Smooth muscle cell (in vitro differentiated cells): ENCODE results near the gene GPS1. TPM values are rescaled to one million over a fixed set of nuclear protein-coding genes. Genes with fewer than 3 reads are reported as not detected.

Experiments
- DNase-seq: peaks from one replicate; lab custom pipeline; 2025; ENCODE audit not compliant: unreplicated experiment; lab: John Stamatoyannopoulos, UW
- H2AFZ ChIP-seq: fragments of 200-600 bp; sonication (generic); 2 replicates; pipeline ENCODE4 v1.6.0; 2016; ENCODE audit warnings: antibody characterized with exemption, low read depth, mild to moderate bottlenecking
- H3F3A ChIP-seq: fragments of 200-600 bp; sonication (generic); 2 replicates; pipeline ENCODE4 v1.6.0; 2017; ENCODE audit warnings: antibody characterized with exemption, low read depth
- H3K27ac ChIP-seq: fragments of 200-600 bp; sonication (generic); 2 replicates; pipeline ENCODE4 v1.5.1; 2016; ENCODE audit warnings: low read depth, mild to moderate bottlenecking
- H3K27me3 ChIP-seq: fragments of 200-600 bp; sonication (generic); 2 replicates; pipeline ENCODE4 v1.6.1; 2016; ENCODE audit warnings: low read depth, mild to moderate bottlenecking
- H3K36me3 ChIP-seq: fragments of 200-600 bp; sonication (generic); 2 replicates; pipeline ENCODE4 v1.5.1; 2016; ENCODE audit warnings: low read depth
- H3K4me1 ChIP-seq: fragments of 200-600 bp; sonication (generic); 2 replicates; pipeline ENCODE4 v1.5.1; 2016; ENCODE audit warnings: low read depth
- H3K4me2 ChIP-seq: fragments of 200-600 bp; sonication (generic); 2 replicates; pipeline ENCODE4 v1.6.0; 2016; ENCODE audit warnings: mild to moderate bottlenecking
- H3K4me3 ChIP-seq: fragments of 200-600 bp; sonication (generic); 2 replicates; pipeline ENCODE4 v1.5.1; 2016; ENCODE audit warnings: mild to moderate bottlenecking
- H3K79me2 ChIP-seq: fragments of 200-600 bp; sonication (generic); 2 replicates; pipeline ENCODE4 v1.6.0; 2016; ENCODE audit warnings: low read depth, mild to moderate bottlenecking
- H3K9ac ChIP-seq: fragments of 200-600 bp; sonication (generic); 2 replicates; pipeline ENCODE4 v1.6.0; 2016; ENCODE audit warnings: low read depth
- H3K9me3 ChIP-seq: fragments of 200-600 bp; sonication (generic); replicated peaks from 2 replicates; pipeline ENCODE4 v1.5.1; 2016; ENCODE audit warnings: low read depth
- H4K20me1 ChIP-seq: fragments of 200-600 bp; sonication (generic); 2 replicates; pipeline ENCODE4 v1.6.0; 2016; ENCODE audit warnings: low read depth
- WGBS: methylation state at CpG from one replicate; pipeline ENCODE4 v1.1.7; 2016; ENCODE audit warnings: low lambda C conversion rate; 5-methylcytosine and 5-hydroxymethylcytosine counted together
- polyA plus RNA-seq: library from polyadenylated mRNA; unstranded; fragments of >200 nt; fragmentation: Nextera tagmentation; extraction: Ambion mirVana; gene quantifications from 2 replicates; pipeline ENCODE4 v1.2.1, GENCODE V29; 2016
- total RNA-seq: library from RNA; depleted of rRNA; stranded (reverse); fragments of >200 nt; gene quantifications from 2 replicates; pipeline ENCODE4 v1.2.3, GENCODE V29; 2014
- TF ChIP-seq, protein P1 (sequence below): fragments of 200-600 bp; sonication (generic); IDR thresholded peaks from 2 replicates; pipeline ENCODE4 v1.5.1; 2017; ENCODE audit warnings: borderline replicate concordance, mild to moderate bottlenecking, antibody characterized with exemption; ENCODE audit not compliant: insufficient read depth, poor library complexity, severe bottlenecking

GPS1 gene
- total and polyA plus RNA-seq, 2 experiments from 2014 or later = 93.7 to 134 TPM

DNA sequence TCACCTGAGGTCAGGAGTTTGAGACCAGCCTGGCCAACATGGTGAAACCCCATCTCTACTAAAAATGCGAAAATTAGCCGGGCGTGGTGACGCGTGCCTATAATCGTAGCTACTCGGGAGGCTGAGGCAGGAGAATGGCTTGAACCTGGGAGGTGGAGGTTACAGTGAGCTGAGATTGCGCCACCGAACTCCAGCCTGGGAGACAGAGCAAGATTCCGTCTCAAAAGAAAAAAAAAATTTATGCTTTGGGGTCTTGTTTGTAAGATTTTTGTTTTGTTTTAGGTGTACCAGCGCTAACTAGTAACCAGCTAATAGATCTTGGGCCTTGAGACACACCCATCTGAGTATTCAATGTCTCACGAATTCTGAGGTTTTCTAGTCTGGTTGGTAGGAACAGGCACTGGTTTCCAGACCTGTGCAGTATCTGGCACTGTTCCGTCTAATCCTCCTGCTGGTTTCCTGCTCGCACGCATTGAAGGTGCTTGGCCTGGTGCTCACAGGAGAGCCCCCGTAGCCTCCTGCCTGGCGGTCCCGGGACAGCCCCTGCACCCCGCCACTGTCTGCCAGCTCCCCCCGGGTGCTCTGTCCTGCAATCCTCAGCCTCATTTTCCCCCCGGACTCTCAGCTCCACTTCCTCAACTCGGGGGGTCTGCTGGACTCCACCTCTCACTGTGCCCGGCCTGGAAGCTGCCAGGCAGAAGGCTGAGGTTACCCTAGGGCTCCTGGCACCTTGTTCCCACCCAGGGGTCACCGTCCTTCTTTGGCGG is 24.5 kb downstream of the GPS1 start:
- Histone ChIP-seq H3K79me2 (no peaks in the 10 kb centered on the region), H3K27ac (no peak overlapping the region), H2AFZ (no peak overlapping the region), H3K4me1 (no peaks in the 10 kb centered on the region), H3K4me3 (no peak overlapping the region), H3K9me3 (no peaks in the 10 kb centered on the region), H3K27me3 (no peaks in the 10 kb centered on the region), H3F3A (no peaks in the 10 kb centered on the region), H3K36me3 (no peaks in the 10 kb centered on the region), H4K20me1 (peaks cover 6% of the 10 kb centered on the region), H3K4me2 (no peak overlapping the region), H3K9ac (no peak overlapping the region)
- TF ChIP-seq, protein P1, sequence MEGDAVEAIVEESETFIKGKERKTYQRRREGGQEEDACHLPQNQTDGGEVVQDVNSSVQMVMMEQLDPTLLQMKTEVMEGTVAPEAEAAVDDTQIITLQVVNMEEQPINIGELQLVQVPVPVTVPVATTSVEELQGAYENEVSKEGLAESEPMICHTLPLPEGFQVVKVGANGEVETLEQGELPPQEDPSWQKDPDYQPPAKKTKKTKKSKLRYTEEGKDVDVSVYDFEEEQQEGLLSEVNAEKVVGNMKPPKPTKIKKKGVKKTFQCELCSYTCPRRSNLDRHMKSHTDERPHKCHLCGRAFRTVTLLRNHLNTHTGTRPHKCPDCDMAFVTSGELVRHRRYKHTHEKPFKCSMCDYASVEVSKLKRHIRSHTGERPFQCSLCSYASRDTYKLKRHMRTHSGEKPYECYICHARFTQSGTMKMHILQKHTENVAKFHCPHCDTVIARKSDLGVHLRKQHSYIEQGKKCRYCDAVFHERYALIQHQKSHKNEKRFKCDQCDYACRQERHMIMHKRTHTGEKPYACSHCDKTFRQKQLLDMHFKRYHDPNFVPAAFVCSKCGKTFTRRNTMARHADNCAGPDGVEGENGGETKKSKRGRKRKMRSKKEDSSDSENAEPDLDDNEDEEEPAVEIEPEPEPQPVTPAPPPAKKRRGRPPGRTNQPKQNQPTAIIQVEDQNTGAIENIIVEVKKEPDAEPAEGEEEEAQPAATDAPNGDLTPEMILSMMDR = no peak
- no peak for DNase-seq
- 92% methylated on average over 23 of the region's 25 CpGs for WGBS

DNA sequence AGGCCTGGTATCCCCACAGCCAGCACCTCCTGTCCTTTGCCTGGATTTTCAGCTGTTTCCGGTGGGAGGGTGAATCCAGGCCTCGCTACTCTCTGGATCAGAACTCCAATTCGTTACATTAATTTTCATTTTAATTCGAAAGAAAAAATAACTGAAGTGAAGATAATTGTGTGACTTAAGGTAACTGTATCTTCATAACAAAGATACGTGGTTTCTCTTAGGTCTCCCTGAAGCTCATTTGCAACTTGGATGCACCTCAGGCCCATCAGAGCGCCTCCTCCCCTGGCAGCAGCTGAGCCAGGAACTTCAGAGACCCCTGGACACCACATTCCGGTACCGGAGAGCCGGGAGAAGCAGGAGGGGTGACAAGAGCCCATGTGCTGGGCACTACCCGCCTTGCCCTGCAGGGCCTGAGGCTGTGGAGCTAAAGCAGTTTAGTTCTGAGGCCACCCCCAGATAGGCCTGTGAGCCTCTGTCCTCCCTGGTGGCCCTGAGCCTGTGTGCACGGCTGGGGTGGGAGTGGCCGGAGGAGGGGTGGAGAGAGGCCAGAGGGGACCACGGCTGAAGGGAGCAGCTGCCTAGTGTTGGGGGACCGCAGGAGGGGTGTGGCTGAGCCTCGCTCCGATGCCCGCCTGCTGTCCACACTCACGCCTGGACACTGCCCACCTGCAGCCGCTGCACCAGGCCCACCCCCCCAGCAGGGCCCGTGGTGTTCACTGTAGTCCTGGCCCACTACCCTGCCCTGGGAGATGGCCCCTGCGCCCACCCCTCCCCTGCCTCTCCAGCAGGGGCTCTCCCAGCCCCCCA is 25.3 kb downstream of the GPS1 start:
- Histone ChIP-seq H3K4me2 (no peak overlapping the region), H3K27me3 (no peaks in the 10 kb centered on the region), H4K20me1 (peaks cover 12% of the 10 kb centered on the region), H2AFZ (no peak overlapping the region), H3K79me2 (no peaks in the 10 kb centered on the region), H3K4me3 (no peak overlapping the region), H3K36me3 (no peaks in the 10 kb centered on the region), H3K9me3 (no peaks in the 10 kb centered on the region), H3K9ac (no peak overlapping the region), H3F3A (no peaks in the 10 kb centered on the region), H3K27ac (no peak overlapping the region), H3K4me1 (no peaks in the 10 kb centered on the region)
- DNase-seq = no peak
- TF ChIP-seq, protein P1 = no peak
- WGBS = 85% methylated on average over 16 of the region's 21 CpGs

- Histone ChIP-seq H3K9me3 (no peaks in the 10 kb centered on the region), H3K79me2 (no peaks in the 10 kb centered on the region), H3K4me3 (no peak overlapping the region), H3K36me3 (no peaks in the 10 kb centered on the region), H2AFZ (no peak overlapping the region), H3F3A (no peaks in the 10 kb centered on the region), H3K27me3 (no peaks in the 10 kb centered on the region), H3K4me2 (no peak overlapping the region), H3K4me1 (no peaks in the 10 kb centered on the region), H3K9ac (no peak overlapping the region), H3K27ac (no peak overlapping the region), H4K20me1 (peaks cover 20% of the 10 kb centered on the region)
- WGBS = 89% methylated on average over 28 of the region's 28 CpGs
- DNase-seq = no peak
- TF ChIP-seq, protein P1 = no peak
These were observed 26.1 kb downstream of the GPS1 start for GRCh38 chr17:82077617-82078358.
